Activated CD8-positive, alpha-beta memory T cell treated with anti-CD3 and anti-CD28 coated beads, Interleukin-2, amount 50 U/mL, for 1 hour (primary cell): Measurements from ENCODE around the gene BIRC6.
"Not testable (repeated sequence)": the region's sequence is repeated elsewhere in the genome, so short reads cannot be mapped to it uniquely, and the experiment has no call there.

ENCODE experiments used
- DNase-seq: peaks from one replicate; pipeline ENCODE4 v3.0.0-alpha.2; 2020; ENCODE audit errors: extremely low read depth

BIRC6 gene, protein sequence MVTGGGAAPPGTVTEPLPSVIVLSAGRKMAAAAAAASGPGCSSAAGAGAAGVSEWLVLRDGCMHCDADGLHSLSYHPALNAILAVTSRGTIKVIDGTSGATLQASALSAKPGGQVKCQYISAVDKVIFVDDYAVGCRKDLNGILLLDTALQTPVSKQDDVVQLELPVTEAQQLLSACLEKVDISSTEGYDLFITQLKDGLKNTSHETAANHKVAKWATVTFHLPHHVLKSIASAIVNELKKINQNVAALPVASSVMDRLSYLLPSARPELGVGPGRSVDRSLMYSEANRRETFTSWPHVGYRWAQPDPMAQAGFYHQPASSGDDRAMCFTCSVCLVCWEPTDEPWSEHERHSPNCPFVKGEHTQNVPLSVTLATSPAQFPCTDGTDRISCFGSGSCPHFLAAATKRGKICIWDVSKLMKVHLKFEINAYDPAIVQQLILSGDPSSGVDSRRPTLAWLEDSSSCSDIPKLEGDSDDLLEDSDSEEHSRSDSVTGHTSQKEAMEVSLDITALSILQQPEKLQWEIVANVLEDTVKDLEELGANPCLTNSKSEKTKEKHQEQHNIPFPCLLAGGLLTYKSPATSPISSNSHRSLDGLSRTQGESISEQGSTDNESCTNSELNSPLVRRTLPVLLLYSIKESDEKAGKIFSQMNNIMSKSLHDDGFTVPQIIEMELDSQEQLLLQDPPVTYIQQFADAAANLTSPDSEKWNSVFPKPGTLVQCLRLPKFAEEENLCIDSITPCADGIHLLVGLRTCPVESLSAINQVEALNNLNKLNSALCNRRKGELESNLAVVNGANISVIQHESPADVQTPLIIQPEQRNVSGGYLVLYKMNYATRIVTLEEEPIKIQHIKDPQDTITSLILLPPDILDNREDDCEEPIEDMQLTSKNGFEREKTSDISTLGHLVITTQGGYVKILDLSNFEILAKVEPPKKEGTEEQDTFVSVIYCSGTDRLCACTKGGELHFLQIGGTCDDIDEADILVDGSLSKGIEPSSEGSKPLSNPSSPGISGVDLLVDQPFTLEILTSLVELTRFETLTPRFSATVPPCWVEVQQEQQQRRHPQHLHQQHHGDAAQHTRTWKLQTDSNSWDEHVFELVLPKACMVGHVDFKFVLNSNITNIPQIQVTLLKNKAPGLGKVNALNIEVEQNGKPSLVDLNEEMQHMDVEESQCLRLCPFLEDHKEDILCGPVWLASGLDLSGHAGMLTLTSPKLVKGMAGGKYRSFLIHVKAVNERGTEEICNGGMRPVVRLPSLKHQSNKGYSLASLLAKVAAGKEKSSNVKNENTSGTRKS (N-terminal part only)

DNA sequence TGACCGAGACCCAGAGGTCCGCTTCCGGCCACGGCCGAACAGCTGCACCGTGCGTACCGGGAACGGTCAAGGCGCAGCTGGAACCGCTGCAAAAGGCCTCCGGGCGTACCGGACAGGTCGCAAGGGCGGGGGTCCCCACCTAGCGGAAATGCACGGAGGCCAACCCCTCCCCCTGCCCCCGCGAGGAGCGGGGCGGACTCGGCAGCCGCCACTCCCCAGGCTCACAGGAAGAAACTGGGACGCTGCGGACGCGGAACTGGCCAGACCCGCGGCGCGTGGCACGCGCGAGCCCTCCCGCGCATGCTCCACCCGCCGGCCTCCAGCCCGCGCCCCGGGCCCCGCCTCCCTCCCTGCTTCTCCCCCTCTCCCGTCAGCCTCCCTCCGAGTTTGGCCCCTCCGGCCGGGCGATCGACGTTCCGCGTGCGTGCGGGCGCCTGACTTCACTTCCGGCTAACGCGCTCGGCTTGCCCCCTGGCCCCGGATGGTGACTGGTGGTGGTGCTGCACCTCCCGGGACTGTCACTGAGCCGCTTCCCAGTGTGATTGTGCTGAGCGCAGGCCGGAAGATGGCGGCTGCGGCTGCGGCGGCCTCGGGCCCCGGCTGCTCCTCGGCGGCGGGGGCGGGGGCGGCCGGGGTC lies at the start of gene BIRC6:
TSS of gene BIRC6 (plus strand) at position 343 of the 637 bp plus-strand sequence. CDS start at position 482, 139 bp downstream.
- peak; percentile 77 for DNase-seq

DNA sequence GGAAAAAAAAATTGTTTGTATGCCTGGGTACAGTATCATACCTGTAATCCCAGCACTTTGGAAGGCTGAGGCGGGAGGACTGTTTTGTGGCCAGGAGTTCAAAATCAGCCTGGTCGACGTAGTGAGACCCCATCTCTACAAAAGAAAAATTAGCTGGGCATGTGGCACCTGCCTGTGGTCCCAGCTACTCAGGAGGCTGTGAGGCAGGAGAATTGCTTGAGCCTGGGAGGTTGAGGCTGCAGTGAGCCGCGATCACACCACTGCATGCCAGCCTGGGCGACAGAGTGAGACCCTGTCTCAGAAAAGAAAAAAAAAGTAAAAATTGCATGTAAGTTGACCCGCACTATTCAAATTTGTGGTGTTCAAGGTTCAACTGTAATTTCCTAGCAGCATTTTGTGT lies 46.2 kb upstream of the BIRC6 start:
- no peak for DNase-seq

DNA sequence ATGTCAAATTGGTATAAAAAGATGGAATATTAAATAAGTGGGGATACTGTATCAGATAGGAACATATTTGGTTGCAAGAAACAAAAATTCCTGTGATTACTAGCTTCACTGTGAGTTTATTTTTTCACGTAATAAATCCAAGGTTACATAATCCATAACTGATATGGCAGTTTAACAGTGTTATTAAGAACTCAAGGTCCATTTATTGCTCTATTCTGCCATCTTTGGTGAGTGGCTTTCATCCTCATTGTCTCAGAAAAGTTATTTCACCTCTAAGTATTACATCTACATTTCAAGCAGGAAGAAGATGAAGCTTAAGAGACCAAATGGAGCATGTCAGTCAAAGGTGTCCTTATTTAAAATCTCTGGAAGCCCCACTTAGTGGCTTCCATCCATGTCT lies 41.9 kb upstream of the BIRC6 start:
- DNase-seq, result no peak

DNA sequence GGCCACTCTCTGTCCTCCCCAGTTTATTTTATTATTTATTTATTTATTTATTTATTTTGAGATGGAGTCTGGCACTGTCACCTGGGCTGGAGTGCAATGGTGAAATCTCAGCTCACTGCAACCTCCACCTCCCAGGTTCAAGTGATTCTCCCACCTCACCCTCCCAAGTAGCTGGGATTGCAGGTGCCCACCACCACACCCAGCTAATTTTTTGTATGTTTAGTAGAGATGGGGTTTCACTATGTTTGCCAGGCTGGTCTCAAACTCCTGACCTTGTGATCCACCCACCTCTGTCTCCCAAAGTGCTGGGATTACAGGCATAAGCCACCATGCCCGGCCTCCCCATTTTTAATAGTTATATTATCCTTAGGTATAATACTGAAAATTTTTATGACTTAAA lies 28.1 kb upstream of the BIRC6 start:
- not testable (repeated sequence) for DNase-seq

DNA sequence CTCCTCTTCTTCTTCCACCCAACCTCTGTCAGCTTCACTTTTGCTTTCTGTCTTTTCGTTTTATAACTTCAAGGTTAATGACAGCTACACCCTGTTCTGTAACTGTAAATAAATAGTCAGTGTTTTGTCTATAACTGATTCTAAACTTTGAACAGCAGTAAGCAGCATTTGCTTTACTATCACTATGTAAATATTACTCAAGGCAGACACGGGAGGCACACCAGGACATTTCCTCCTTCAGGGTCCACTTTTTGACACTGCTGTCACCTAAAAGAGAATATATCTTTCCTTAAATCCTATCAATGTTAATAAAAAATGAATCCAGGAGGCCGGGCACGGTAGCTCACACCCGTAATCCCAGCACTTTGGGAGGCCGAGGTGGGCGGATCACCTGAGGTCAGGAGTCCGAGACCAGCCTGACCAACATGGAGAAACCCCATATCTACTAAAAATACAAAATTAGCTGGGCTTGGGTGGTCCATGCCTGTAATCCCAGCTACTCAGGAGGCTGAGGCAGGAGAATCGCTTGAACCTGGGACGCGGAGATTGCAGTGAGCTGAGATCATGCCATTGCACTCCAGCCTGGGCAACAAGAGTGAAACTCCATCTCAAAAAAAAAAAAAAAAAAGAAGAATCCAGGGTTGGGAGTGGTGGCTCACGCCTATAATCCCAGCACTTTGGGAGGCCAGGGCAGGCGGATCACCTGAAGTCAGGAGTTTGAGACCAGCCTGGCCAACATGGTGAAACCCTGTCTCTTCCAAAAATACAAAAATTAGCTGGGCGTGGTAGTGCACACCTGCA lies 27.4 kb upstream of the BIRC6 start:
- not testable (repeated sequence) for DNase-seq

DNA sequence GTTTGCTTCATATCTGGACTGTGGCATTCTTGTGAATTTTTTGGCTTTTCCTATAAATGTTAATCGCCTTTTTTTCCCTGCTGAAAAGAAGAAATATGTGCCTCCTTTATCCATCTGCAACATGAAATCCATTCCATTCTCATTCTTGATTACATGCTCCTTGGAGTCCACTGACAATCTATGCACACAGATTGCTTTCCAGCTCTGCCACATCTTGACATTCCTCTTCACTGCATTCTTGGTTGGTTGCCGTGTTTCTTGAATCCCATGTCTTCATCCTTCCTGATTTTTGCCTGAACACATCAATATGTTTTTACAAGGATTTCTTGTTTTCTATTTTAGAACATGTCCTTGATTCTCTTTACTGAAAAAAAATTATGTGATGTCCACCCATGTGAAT lies 26.7 kb upstream of the BIRC6 start:
- no peak for DNase-seq

DNA sequence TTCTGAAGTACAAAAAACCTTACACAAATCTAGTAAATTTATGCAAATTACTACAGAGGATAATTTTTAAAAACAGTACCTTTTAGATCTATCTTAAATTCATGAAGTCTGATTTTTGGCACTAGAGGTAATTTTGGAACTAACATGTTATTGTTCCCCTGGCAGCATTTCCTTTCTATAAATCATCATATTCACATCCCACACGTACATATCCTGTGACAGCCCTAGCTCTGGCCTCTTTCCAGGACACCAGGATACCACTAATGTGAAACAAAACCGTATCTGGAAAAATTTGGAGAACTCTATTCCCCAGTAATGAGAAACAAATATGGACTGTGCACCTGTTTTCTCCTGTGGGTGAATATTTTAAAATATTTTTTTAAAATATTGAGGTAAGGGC lies 14.0 kb upstream of the BIRC6 start:
- DNase-seq, result no peak

DNA sequence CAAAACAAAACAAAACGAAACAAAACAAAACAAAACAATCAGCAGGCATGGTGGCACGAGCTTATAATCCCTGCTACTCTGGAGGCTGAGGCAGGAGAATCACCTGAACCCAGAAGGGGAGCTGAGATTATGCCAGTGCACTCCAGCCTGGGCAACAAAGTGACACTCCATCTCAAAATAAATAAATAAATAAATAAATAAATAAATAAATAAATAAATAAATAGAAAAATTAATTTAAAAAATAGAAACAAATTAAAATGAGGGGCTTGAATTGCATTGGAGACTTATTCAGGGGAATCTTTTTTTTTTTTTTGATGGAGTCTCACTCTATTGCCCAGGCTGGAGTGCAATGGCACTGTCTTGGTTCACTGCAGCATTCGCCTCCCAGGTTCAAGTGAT lies 6.0 kb upstream of the BIRC6 start:
- not testable (repeated sequence) for DNase-seq

DNA sequence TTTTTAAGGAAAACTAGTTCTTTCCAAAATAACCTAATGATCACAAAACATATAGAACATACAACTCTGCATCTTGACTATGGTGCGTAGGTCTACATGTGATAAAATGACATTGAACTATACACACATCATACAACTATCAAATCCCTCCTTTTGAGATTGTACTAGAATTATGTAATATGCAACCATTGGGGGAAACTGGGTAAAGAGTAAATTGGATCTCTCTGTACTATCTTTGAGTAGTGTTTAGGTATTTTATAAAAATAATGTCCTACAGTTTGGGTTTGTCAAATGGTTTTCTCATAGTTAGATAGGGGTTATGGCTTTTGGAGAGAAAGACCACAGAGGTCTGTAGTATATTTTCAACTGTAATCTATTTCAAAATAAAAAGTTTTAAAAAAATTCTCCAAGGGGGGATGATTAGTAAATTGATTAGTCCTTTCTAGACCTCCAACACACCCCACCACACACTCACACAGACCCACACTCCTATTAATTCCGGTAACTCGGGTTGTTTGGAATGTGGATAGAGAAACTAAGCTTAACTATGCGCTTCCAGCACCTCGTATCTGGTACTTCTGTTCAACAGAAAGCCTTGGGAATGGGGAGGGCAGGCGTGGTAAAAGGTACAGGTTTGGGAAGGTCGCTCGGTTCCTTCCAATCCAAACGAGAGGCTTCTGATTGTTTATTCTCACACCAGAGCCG lies 695 bp upstream of the BIRC6 start:
- no peak for DNase-seq

DNA sequence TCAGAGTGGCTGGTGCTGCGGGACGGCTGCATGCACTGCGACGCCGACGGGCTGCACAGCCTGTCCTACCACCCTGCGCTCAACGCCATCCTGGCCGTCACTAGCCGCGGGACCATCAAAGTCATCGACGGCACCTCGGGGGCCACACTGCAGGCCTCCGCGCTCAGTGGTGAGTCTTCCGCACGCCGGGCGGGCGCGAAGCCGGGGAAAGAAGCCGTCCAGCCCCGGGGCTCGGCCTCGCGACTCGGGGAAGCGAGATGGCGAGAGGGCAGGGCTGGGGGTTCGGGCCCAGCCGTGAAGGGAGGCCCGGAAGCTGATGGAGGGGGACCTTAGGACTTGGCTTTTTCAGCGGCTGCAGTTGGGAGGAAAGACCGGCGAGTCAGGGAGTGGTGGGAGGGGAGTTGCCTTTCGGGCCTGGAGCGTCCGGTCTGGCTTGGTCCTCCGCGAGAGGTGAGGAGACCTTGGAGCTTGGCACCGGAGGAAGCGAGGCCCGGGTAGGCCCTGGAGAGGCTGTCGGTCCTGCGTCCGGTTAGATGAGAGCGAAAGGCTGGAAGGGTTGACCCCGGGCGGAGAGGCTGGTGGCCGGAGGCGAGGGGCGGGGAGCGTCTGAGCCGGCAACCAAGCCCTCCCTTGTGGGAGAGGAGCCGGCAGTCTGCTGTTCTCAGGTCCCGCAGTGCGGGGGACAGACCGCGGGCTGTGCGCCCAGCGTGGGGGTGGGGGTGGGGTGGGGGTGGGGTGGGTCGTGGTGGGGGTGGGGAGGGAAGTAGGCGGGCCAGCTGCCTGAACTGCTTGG lies 691 bp downstream of the BIRC6 start:
- DNase-seq, result no peak

DNA sequence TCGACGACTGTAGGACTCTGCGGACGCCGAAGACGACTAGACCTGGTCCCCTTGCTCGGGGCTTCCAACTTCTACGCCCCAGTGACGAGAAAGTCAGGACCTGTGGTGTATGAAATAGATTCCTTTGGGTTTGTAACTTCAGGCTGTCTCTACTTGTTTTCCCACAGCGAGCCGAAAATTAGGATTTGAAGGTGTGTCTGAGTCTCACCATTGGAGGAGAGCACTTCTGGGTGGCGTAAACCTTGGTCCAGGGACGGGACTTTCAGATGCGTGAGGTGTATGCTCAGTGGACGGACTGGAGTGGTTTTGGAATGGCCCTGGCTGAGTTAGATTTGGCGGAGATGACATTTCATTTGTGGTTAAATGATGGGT lies 1.3 kb downstream of the BIRC6 start:
- DNase-seq, result no peak

DNA sequence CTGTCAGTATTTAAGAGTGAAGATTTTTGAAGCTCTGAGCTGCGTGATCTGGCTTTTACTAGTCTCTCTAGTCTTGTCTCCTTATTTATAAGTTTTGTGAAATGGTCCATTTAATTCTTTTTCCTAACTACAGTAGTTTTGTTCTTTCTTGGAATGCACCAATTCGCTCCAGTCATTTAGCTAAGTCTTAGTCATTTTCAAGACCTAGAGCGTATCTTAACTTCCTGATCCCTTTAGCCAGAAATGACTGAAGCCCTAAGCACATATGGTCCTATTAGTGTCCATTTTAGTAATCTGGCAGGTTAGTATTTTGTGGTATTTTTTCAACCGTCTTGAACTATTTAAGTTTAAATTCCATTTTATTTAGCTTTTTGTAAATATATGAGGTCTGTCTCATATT lies 3.6 kb downstream of the BIRC6 start:
- no peak for DNase-seq

DNA sequence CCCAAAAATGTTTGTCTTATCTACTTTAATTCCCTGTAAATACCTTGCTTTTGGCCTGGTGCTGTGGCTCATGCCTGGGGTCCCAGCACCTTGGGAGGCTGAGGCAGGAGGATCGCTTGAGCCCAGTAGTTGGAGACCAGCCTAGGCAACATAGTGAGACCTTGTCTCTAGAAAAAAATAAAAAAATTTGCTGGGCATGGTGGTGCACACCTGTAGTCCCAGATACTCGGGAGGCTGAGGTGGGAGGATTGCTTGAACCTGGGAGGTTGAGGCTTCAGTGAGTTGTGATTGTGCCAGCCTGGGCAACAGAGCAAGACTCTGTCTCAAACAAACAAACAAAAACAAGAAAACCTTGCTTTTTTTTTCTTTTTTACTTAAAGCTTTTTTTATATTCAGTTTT lies 6.2 kb downstream of the BIRC6 start:
- DNase-seq, result not testable (repeated sequence)

DNA sequence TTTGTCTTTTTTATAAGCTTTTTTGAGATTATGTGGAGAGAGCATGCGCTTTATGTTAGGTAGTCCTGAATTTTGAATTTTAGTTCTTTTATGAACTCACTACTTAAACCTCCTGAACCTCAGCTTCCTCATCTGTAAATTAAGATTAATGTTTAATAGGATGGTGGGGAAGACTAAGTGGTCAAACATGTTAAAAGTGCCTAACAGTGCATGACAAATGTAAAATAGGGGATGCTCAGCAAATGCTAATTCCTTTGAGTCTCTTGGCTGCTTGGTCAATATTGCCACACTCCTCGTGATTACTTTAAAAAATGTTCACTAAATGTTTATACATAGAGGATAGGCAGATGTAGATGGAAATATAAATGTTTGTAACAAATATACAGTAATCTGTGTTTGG lies 6.8 kb downstream of the BIRC6 start:
- no peak for DNase-seq

DNA sequence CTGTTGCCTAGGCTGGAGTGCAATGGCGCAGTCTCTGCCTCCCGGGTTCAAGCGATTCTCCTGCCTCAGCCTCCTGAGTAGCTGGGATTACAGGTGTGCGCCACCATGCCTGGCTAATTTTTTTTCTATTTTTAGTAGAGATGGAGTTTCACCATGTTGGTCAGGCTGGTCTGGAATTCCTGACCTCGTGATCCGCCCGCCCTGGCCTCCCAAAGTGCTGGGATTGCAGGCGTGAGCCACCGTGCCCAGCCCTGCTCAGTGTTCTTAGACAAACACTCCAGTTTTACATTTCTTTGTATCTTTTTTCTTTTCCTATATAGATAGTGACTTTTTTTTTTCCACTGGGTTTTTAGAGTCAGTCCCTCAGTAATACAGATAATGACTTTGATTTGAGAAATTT lies 7.5 kb downstream of the BIRC6 start:
- DNase-seq, result not testable (repeated sequence)

DNA sequence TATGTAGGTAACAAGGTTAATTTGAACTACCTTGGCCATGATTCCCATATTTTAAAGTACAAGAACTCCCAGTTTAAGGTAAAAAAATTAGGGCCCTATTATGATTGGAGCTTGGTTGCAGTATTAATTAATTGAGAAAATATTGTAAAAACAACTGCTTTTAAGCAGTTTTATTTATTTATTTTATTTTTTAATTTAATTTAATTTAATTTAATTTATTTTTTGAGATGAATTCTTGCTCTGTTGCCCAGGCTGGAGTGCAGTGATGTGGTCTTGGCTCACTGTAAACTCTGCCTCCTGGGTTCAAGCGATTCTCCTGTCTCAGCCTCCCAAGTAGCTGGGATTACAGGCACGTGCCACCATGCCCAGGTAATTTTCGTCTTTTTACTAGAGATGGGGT lies 8.9 kb downstream of the BIRC6 start:
- DNase-seq, result not testable (repeated sequence)

DNA sequence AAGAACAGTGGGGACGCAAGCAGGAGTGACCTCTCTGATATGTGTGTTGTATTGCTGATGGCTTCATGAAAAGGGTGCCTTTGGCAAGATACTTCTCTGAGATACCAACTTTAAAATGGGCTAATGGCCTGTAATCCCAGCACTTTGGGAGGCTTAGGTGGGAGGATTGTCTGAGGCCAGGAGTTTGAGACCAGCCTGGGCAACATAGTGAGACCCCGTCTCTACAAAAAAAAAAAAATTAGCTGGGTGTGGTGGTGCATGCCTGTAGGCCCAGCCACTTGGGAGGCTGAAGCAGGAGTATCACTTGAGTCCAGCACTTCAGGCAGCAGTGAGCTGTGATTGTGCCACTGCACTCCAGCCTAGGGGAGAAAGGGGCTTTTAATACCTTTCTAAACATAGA lies 9.8 kb downstream of the BIRC6 start:
- no peak for DNase-seq

DNA sequence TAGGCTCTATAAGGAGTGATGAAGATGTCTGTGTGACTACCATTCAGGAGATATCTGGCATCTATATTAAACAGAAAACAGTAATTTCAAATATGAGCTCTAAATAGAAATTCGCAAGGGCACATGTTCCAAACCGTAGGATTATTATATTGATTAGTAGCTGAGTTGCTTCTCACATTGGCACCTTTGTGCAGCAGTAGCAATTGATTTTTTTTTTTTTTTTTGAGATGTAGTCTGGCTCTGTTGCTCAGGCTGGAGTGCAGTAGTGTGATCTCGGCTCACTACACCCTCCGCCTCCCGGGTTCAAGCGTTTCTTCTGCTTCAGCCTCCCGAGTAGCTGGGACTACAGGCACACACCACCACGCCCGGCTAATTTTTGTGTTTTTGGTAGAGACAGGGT lies 12.4 kb downstream of the BIRC6 start:
- no peak for DNase-seq

DNA sequence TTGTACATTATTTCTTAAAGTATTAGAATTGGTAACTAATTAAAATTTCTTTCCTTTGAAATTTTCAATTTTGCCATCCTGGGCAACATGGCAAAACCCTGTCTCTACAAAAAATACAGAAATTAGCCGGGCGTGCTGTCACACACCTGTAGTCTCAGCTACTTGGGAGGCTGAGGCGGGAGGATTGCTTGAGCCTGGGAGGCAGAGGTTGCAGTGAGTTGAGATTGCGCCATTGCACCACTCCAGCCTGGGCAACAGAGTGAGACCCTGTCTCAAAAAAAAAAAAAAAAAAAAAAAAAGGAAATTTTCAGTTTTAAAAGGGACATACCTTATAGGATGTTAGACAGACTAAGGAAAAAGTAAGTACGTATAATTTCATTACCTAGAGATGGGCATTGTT lies 14.1 kb downstream of the BIRC6 start:
- not testable (repeated sequence) for DNase-seq
